Kidney (tissue), 14 donors: ENCODE data around the gene OR52L1. TPM values are rescaled to one million over a fixed set of nuclear protein-coding genes. Genes with fewer than 3 reads are reported as not detected.
A peak's percentile ranks its signal among the peaks of the same experiment; 100 is the strongest.

Experiments used
- DNase-seq, 5 donors: peaks; one replicate each; pipeline ENCODE4 v3.0.0-alpha.2; 2013 to 2020
- FAIRE-seq: peaks from 2 replicates; lab custom pipeline; 2012; peaks lifted over from hg19 to GRCh38; lab: Jason Lieb, UNC
- H3K27ac ChIP-seq, 2 donors: one replicate each; pipeline ENCODE4 v1.7.0; 2013; ENCODE audit warnings: low read depth in 2 of 2, low read length in 2 of 2, inconsistent platforms in 1 of 2
- H3K27me3 ChIP-seq: one replicate; pipeline ENCODE4 v1.7.1; 2013; ENCODE audit warnings: low read length, inconsistent platforms; ENCODE audit not compliant: control insufficient read depth, insufficient read depth
- H3K36me3 ChIP-seq, 3 donors: one replicate each; pipeline versions ENCODE4 v1.7.0 to v1.7.1; 2013; ENCODE audit warnings: low read length in 3 of 3, control low read depth in 1 of 3, inconsistent platforms in 1 of 3; ENCODE audit not compliant: insufficient read depth in 3 of 3, control insufficient read depth in 2 of 3
- H3K4me1 ChIP-seq, 3 donors: one replicate each; pipeline versions ENCODE4 v1.7.0 to v1.7.1; 2013; ENCODE audit warnings: low read length in 3 of 3, inconsistent platforms in 1 of 3, low read depth in 1 of 3; ENCODE audit not compliant: control insufficient read depth in 2 of 3, insufficient read depth in 2 of 3
- H3K4me3 ChIP-seq, 3 donors: one replicate each; pipeline versions ENCODE4 v1.7.0 to v1.8.1; 2013; ENCODE audit warnings: low read length in 3 of 3, control low read depth in 1 of 3, inconsistent platforms in 1 of 3
- H3K9ac ChIP-seq, 3 donors: one replicate each; pipeline versions ENCODE4 v1.7.0 to v1.7.1; 2013; ENCODE audit warnings: low read length in 3 of 3, control low read depth in 1 of 3, inconsistent platforms in 1 of 3
- H3K9me3 ChIP-seq, 3 donors: one replicate each; pipeline versions ENCODE4 v1.7.0 to v1.7.1; 2013; ENCODE audit warnings: low read length in 3 of 3, control low read depth in 1 of 3, inconsistent platforms in 1 of 3; ENCODE audit not compliant: control insufficient read depth in 2 of 3, insufficient read depth in 1 of 3
- CTCF ChIP-seq: IDR thresholded peaks from 3 replicates; pipeline ENCODE4 v1.5.1; 2012; ENCODE audit warnings: mild to moderate bottlenecking, moderate library complexity, borderline replicate concordance; ENCODE audit not compliant: insufficient read depth; ENCODE audit errors: extremely low read depth
- intact Hi-C: fragments of 100-400 bp; cut with DNase I; formaldehyde crosslinking; loops from one replicate; pipeline ENCODE4 v1.11.1; 2022
- polyA plus RNA-seq: library from polyadenylated mRNA; stranded (reverse); fragments of 350-450 nt; fragmentation: Illumina TruSeq; extraction: RNeasy Lipid Tissue Mini Kit (QIAGEN cat#74804); gene quantifications from one replicate; pipeline ENCODE4 v1.2.3, GENCODE V29; 2014; ENCODE audit warnings: low read depth, low replicate concordance; ENCODE audit not compliant: insufficient read depth
- total RNA-seq: library from RNA; stranded (reverse); fragmentation: NEBNext Ultra II Directional; extraction: Animal tissue kit (Norgen Biotek cat#: 25700); gene quantifications from one replicate; pipeline ENCODE4 v1.2.1, GENCODE V29; 2021
- donor health status: control.
- donor health status: control.
- donor health status: control.
- donor health status: control.
- donor health status: control.
- donor health status: DM: yes; HTN: yes; CAD: no.
- donor health status: Normal renal cell carcinoma (clear cell type).

Gene OR52L1
- total and polyA plus RNA-seq, 2 donors from 2014 or later: not detected

GRCh38 chr11:5983443-5983842 is 3.3 kb downstream of the OR52L1 start:
- Histone ChIP-seq H3K9ac (no peak overlapping the region), H3K4me1 (no peaks in the 10 kb centered on the region), H3K27me3 (no peaks in the 10 kb centered on the region), H3K4me3 (no peak overlapping the region), H3K27ac (no peak overlapping the region), H3K36me3 (no peaks in the 10 kb centered on the region), H3K9me3 (peaks cover 0 to 2% (median 0%) of the 10 kb centered on the region in 3 donors)
- DNase-seq (no peak), FAIRE-seq (no peak)
- TF ChIP-seq CTCF: no peak
- intact Hi-C loops: no loop called here

- intact Hi-C loops: no loop called here
These were observed 13.3 kb downstream of the OR52L1 start for GRCh38 chr11:5973530-5973929.

GRCh38 chr11:5968394-5968793 is 18.4 kb downstream of the OR52L1 start, which contains the start of gene OR56A5:
TSS of gene OR56A5 (minus strand) at chr11:5968494. CDS start at chr11:5968494, 0 bp downstream.
- no peak for DNase-seq
- intact Hi-C loops: no loop called here
- Histone ChIP-seq H3K27me3 (no peaks in the 10 kb centered on the region), H3K9me3 (peaks cover 0 to 6% (median 5%) of the 10 kb centered on the region in 3 donors), H3K27ac (no peak within 1 kb of the TSS), H3K9ac (no peak within 1 kb of the TSS), H3K4me3 (no peak within 1 kb of the TSS), H3K36me3 (no peaks in the 10 kb centered on the region), H3K4me1 (no peaks in the 10 kb centered on the region)
- no peak for TF ChIP-seq CTCF
- peak; percentile 37 for FAIRE-seq

More at GRCh38 chr11:5973530-5973929, 13.3 kb downstream of the OR52L1 start:
- H3K36me3 ChIP-seq: no peaks in the 10 kb centered on the region
- no peaks in the 10 kb centered on the region for H3K4me1 ChIP-seq
- no peak overlapping the region for H3K9ac ChIP-seq
- no peaks in the 10 kb centered on the region for H3K27me3 ChIP-seq
- FAIRE-seq (no peak), DNase-seq (no peak)
- no peak overlapping the region for H3K4me3 ChIP-seq
- H3K9me3 ChIP-seq: peaks cover 0 to 4% (median 3%) of the 10 kb centered on the region in 3 donors
- TF ChIP-seq CTCF: no peak
- no peak overlapping the region for H3K27ac ChIP-seq

GRCh38 chr11:5967708-5968107 is 19.1 kb downstream of the OR52L1 start:
- no peaks in the 10 kb centered on the region for H3K27me3 ChIP-seq
- DNase-seq: no peak
- FAIRE-seq: no peak
- no peak overlapping the region for H3K9ac ChIP-seq
- intact Hi-C loops: no loop called here
- no peaks in the 10 kb centered on the region for H3K36me3 ChIP-seq
- no peak for TF ChIP-seq CTCF
- H3K4me1 ChIP-seq: no peaks in the 10 kb centered on the region
- peaks cover 0 to 9% (median 5%) of the 10 kb centered on the region in 3 donors for H3K9me3 ChIP-seq
- H3K27ac ChIP-seq: no peak overlapping the region
- H3K4me3 ChIP-seq: no peak overlapping the region
